K562 (cell line): ENCODE measurements around the gene SORCS2. TPM values are rescaled to one million over a fixed set of nuclear protein-coding genes. Genes with fewer than 3 reads are reported as not detected.

Experiments
- ATAC-seq: fragments of 200-7000 bp; cut with Tn5 transposase; 3 replicates; pipeline ENCODE4 v1.9.1; 2020; ENCODE audit warnings: moderate library complexity
- BruUV-seq: library from RNA; stranded (reverse); fragments of 400-500 nt; replicated peaks from 2 replicates; lab custom pipeline; 2021; lab: Mats Ljungman, UMichigan
- CTCF ChIA-PET: fragments of 300-600 bp; formaldehyde crosslinking; extraction: SDS; loops from one replicate; lab custom pipeline; 2021; ENCODE audit warnings: low intra/inter-chr PET ratio; lab: Yijun Ruan, JAX
- POLR2A ChIA-PET: fragments of 300-600, 350-650 bp; sonication (Branson Sonifier 250); formaldehyde crosslinking; extraction: SDS; loops from one replicate; lab custom pipeline; 2021; ENCODE audit warnings: antibody characterized with exemption, inconsistent platforms; lab: Yijun Ruan, JAX
- DNase-seq, 4 experiments: peaks; one replicate each; pipeline versions ENCODE4 v3.0.0 to v3.0.0-alpha.2; 2011 to 2018; ENCODE audit warnings: low spot score in 3 of 4, mixed read lengths in 3 of 4; ENCODE audit errors: extremely low read depth in 1 of 4
- FAIRE-seq: peaks from 2 replicates; lab custom pipeline; 2011; peaks lifted over from hg19 to GRCh38; lab: Jason Lieb, UNC
- H2AFZ ChIP-seq: 2 replicates; pipeline ENCODE4 v1.6.0; 2011; ENCODE audit warnings: low read depth, low read length, control low read depth, inconsistent platforms
- H3K27ac ChIP-seq: fragments of 200-600 bp; 3 replicates; pipeline ENCODE4 v1.8.0; 2011; ENCODE audit warnings: low read depth, mild to moderate bottlenecking, control low read depth, inconsistent platforms, low read length, moderate library complexity, mixed read lengths; ENCODE audit errors: extremely low read depth
- H3K27me3 ChIP-seq, 2 experiments: fragments of 300-600 bp in 1 of 2; 2 replicates in 1 of 2; 3 replicates in 1 of 2; pipeline versions ENCODE4 v1.6.0 to v1.8.0; 2011; ENCODE audit warnings: inconsistent platforms in 2 of 2, low read length in 2 of 2, mild to moderate bottlenecking in 1 of 2, mixed read lengths in 1 of 2, moderate library complexity in 1 of 2; ENCODE audit not compliant: control insufficient read depth in 2 of 2, insufficient read depth in 2 of 2
- H3K36me3 ChIP-seq: fragments of 300-600 bp; 3 replicates; pipeline ENCODE4 v1.8.0; 2011; ENCODE audit warnings: mild to moderate bottlenecking, low read length, inconsistent platforms; ENCODE audit not compliant: control insufficient read depth, insufficient read depth
- H3K4me1 ChIP-seq, 2 experiments: fragments of 200-600 bp in 1 of 2; replicated peaks in 1 of 2; 2 replicates in 1 of 2; 3 replicates in 1 of 2; pipeline versions ENCODE4 v1.5.1 to v1.8.0; 2011; ENCODE audit warnings: inconsistent platforms in 2 of 2, low read length in 2 of 2, mild to moderate bottlenecking in 1 of 2, mixed read lengths in 1 of 2, moderate library complexity in 1 of 2; ENCODE audit not compliant: control insufficient read depth in 2 of 2, insufficient read depth in 2 of 2
- H3K4me2 ChIP-seq: 2 replicates; pipeline ENCODE4 v1.6.1; 2011; ENCODE audit warnings: low read length, control low read depth, inconsistent platforms, mixed read lengths; ENCODE audit not compliant: insufficient read depth
- H3K4me3 ChIP-seq: fragments of 200-600 bp; sonication (generic), shearing (Covaris generic); 2 replicates; pipeline ENCODE4 v1.5.1; 2016; ENCODE audit warnings: control low read depth, inconsistent platforms
- H3K79me2 ChIP-seq: fragments of 200-600 bp; 3 replicates; pipeline ENCODE4 v1.8.0; 2011; ENCODE audit warnings: low read length, inconsistent platforms; ENCODE audit not compliant: control insufficient read depth, insufficient read depth
- H3K9ac ChIP-seq, 2 experiments: 2 replicates each; pipeline versions ENCODE4 v1.6.0 to v1.6.1; 2011; ENCODE audit warnings: low read depth in 2 of 2, low read length in 2 of 2, control low read depth in 1 of 2, inconsistent platforms in 1 of 2, mild to moderate bottlenecking in 1 of 2, mixed read lengths in 1 of 2; ENCODE audit not compliant: insufficient read depth in 1 of 2
- H3K9me1 ChIP-seq: one replicate; pipeline ENCODE4 v1.6.0; 2011; ENCODE audit warnings: inconsistent platforms, mild to moderate bottlenecking, low read length, moderate library complexity; ENCODE audit not compliant: control insufficient read depth, insufficient read depth
- H3K9me3 ChIP-seq: replicated peaks from 2 replicates; pipeline ENCODE4 v1.5.1; 2011; ENCODE audit warnings: low read depth, low read length, inconsistent platforms; ENCODE audit not compliant: control insufficient read depth, insufficient read depth
- H4K20me1 ChIP-seq: replicated peaks from 2 replicates; pipeline ENCODE4 v1.6.1; 2011; ENCODE audit warnings: low read length, inconsistent platforms, mixed read lengths; ENCODE audit not compliant: control insufficient read depth, insufficient read depth
- CBX5 ChIP-seq: IDR thresholded peaks from 2 replicates; pipeline ENCODE4 v1.6.1; 2014; ENCODE audit warnings: low read depth, borderline replicate concordance
- CBX8 ChIP-seq: fragments of 200-600 bp; sonication (generic); IDR thresholded peaks from 2 replicates; pipeline ENCODE4 v1.6.1; 2012; ENCODE audit warnings: borderline replicate concordance, mixed run types, low read depth, mild to moderate bottlenecking, moderate library complexity, mixed read lengths, low read length, control low read depth, inconsistent platforms; ENCODE audit not compliant: poor library complexity, severe bottlenecking; ENCODE audit errors: extremely low read depth
- FOXP1 ChIP-seq: sonication (generic); formaldehyde crosslinking; IDR thresholded peaks from 2 replicates; pipeline ENCODE4 v1.8.0; 2022; ENCODE audit warnings: mild to moderate bottlenecking, missing genetic modification reagents
- HMG20B ChIP-seq: fragments of 250-450 bp; sonication (Bioruptor Pico); IDR thresholded peaks from 2 replicates; pipeline ENCODE4 v1.5.0; 2021; ENCODE audit warnings: mild to moderate bottlenecking
- NFATC3 ChIP-seq: fragments of 450-650 bp; IDR thresholded peaks from 2 replicates; pipeline ENCODE4 v1.6.1; 2017; ENCODE audit warnings: mild to moderate bottlenecking
- SNIP1 ChIP-seq: fragments of 450-650 bp; IDR thresholded peaks from 2 replicates; pipeline ENCODE4 v1.7.1; 2017; ENCODE audit warnings: low read depth, mild to moderate bottlenecking
- WGBS: fragments of 100-300 bp; shearing (Covaris generic); methylation state at CpG from one replicate; pipeline ENCODE4 v1.1.6; 2016; ENCODE audit warnings: low coverage, mixed read lengths; ENCODE audit not compliant: insufficient coverage; ENCODE audit errors: missing lambda C conversion rate; 5-methylcytosine and 5-hydroxymethylcytosine counted together
- in situ Hi-C: fragments of 300-500 bp; cut with MboI; formaldehyde crosslinking; loops from 4 replicates; pipeline ENCODE4 v1.15.0; 2018; ENCODE audit warnings: inconsistent platforms, mixed read lengths
- intact Hi-C: fragments of 100-400 bp; cut with micrococcal nuclease; formaldehyde crosslinking; loops from 2 replicates; pipeline ENCODE4 v1.14.2; 2022
- polyA plus RNA-seq, 8 experiments: library from polyadenylated mRNA; depleted of rRNA in 4 of 8; stranded (reverse) in 5 of 8; unstranded in 3 of 8; fragments of >200 nt; fragmentation: Nextera tagmentation in 2 of 8; fragmentation: Illumina TruSeq in 1 of 8; extraction: Ambion mirVana in 2 of 8; extraction: Trizol in 1 of 8; gene quantifications; 2 replicates each; pipeline versions ENCODE4 v1.2.1 to v1.2.3, GENCODE V29; 2011 to 2014; ENCODE audit warnings: inconsistent platforms in 1 of 8, missing spikeins in 1 of 8
- total RNA-seq, 7 experiments: library from RNA; depleted of rRNA in 6 of 7; stranded (reverse); fragments of >200 nt in 6 of 7; fragmentation: Illumina TruSeq in 2 of 7; extraction: Trizol in 2 of 7; gene quantifications; 2 replicates each; pipeline versions ENCODE4 v1.2.1 to v1.2.3, GENCODE V29; 2011 to 2021; ENCODE audit warnings: low replicate concordance in 1 of 7
- TF ChIP-seq, protein P1 (sequence below): sonication (generic); formaldehyde crosslinking; IDR thresholded peaks from 2 replicates; pipeline ENCODE4 v1.8.0; 2022; ENCODE audit warnings: mild to moderate bottlenecking, missing genetic modification reagents
- TF ChIP-seq, protein P2 (sequence below): fragments of 450-650 bp; IDR thresholded peaks from 2 replicates; pipeline ENCODE4 v1.6.1; 2016; ENCODE audit warnings: mild to moderate bottlenecking

The SORCS2 gene
- total and polyA plus RNA-seq, 9 of the 15 experiments (the other 6 are each of a cell fraction or from before 2014, with no cell fraction given) = not detected

DNA sequence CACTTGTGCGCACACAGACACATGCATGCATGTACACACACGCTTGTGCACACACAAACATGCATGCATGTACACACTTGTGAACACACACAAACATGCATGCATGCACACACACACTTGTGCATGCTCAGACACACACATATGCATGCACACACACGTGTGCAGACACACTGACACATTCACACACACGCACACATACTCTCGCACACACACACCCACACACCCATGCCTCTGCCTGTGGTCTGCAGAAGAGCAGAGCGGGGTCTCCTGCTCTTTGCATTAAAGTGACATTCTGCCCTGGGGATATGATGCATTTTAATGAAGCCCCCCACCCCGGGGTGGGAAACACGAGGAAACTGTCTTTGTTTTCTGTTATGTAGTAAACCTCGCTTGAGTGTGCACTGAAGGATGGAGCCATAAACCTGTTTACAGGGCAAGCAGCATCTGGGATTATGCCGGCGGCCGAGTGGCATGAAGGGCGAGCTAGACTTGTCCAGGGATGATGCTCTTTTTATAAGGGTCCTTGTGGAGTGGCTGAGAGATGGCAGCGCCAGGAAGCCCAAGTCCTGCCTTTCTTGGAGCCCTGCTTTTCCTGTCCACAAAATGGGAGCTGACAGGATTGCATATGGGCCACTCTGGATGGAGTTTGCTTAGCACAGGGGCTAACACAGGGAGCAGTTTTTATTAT is 224.6 kb downstream of the SORCS2 start (continued):
- TF ChIP-seq SNIP1 (no peak), FOXP1 (CRISPR knock-in tag) (no peak)

DNA sequence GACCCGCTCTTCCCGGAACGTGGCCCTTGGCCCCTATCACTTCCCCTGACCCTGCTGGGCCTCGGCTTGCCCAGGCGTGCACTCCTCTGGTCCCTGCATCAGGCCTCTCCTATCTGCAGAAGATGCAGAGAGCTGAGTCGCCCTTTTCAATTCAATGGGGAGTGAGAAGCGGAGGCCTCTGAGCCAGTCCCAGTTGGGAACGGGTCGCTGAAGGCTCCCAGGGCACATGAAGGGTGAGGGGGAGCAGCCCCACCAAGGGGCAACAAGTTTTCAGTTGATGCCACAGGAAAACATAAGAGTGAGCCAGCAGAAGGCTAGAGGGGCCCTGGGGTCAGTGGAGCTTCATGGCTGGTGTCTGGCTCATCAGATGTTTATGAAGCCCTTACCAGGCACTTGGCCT is 225.3 kb downstream of the SORCS2 start:
- no peak overlapping the region for H3K4me2 ChIP-seq
- intact Hi-C loops = no loop called here
- 0% methylated on average over 4 of the region's 9 CpGs for WGBS
- no TSS peak for BruUV-seq
- H3K4me1 ChIP-seq = no peaks in the 10 kb centered on the region
- H2AFZ ChIP-seq = no peak overlapping the region
- no peaks in the 10 kb centered on the region for H3K9me3 ChIP-seq
- H3K27me3 ChIP-seq = peaks cover 0 to 16% of the 10 kb centered on the region in 2 experiments; a peak in 1 of 5 replicates
- no peaks in the 10 kb centered on the region for H4K20me1 ChIP-seq
- TF ChIP-seq NFATC3 = no peak
- TF ChIP-seq, protein P1, sequence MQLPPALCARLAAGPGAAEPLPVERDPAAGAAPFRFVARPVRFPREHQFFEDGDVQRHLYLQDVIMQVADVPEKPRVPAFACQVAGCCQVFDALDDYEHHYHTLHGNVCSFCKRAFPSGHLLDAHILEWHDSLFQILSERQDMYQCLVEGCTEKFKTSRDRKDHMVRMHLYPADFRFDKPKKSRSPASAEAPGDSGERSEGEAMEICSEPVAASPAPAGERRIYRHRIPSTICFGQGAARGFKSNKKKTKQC (CRISPR knock-in tag) = no peak
- TF ChIP-seq HMG20B (CRISPR knock-in tag) = no peak
- no peak for TF ChIP-seq CBX8
- no peak for TF ChIP-seq CBX5
- TF ChIP-seq, protein P2, sequence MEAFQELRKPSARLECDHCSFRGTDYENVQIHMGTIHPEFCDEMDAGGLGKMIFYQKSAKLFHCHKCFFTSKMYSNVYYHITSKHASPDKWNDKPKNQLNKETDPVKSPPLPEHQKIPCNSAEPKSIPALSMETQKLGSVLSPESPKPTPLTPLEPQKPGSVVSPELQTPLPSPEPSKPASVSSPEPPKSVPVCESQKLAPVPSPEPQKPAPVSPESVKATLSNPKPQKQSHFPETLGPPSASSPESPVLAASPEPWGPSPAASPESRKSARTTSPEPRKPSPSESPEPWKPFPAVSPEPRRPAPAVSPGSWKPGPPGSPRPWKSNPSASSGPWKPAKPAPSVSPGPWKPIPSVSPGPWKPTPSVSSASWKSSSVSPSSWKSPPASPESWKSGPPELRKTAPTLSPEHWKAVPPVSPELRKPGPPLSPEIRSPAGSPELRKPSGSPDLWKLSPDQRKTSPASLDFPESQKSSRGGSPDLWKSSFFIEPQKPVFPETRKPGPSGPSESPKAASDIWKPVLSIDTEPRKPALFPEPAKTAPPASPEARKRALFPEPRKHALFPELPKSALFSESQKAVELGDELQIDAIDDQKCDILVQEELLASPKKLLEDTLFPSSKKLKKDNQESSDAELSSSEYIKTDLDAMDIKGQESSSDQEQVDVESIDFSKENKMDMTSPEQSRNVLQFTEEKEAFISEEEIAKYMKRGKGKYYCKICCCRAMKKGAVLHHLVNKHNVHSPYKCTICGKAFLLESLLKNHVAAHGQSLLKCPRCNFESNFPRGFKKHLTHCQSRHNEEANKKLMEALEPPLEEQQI = no peak
- FAIRE-seq = no peak
- CTCF ChIA-PET = no interaction called here
- no peak overlapping the region for H3K27ac ChIP-seq
- H3K4me3 ChIP-seq = no peak overlapping the region
- H3K79me2 ChIP-seq = no peaks in the 10 kb centered on the region
- no peak overlapping the region for H3K9ac ChIP-seq
- H3K36me3 ChIP-seq = no peaks in the 10 kb centered on the region
- H3K9me1 ChIP-seq = no peaks in the 10 kb centered on the region
- ATAC-seq = no peak
- in situ Hi-C loops = no loop called here
- no peak for DNase-seq
- POLR2A ChIA-PET = interaction anchor here (0.9 kb wide), 1 partner anchor 15 kb away, joined by 3 read pairs; no protein-coding TSS in a partner anchor
